A673 (cell line): ENCODE results near the gene RHOBTB3.

Experiments
- EZH2 ChIP-seq: fragments of 200-600 bp; sonication (generic); IDR thresholded peaks from 2 replicates; pipeline ENCODE4 v1.6.1; 2017; ENCODE audit warnings: borderline replicate concordance, low read depth, mild to moderate bottlenecking, mixed read lengths, antibody characterized with exemption, low read length; ENCODE audit not compliant: poor library complexity, severe bottlenecking
- TF ChIP-seq, protein P1 (sequence below): fragments of 300-800, 200-600 bp; sonication (generic); conservative IDR thresholded peaks from 2 replicates; pipeline ENCODE4 v1.5.1; 2017; ENCODE audit warnings: low read depth, mild to moderate bottlenecking, antibody characterized with exemption, low read length, moderate library complexity, mixed read lengths

DNA sequence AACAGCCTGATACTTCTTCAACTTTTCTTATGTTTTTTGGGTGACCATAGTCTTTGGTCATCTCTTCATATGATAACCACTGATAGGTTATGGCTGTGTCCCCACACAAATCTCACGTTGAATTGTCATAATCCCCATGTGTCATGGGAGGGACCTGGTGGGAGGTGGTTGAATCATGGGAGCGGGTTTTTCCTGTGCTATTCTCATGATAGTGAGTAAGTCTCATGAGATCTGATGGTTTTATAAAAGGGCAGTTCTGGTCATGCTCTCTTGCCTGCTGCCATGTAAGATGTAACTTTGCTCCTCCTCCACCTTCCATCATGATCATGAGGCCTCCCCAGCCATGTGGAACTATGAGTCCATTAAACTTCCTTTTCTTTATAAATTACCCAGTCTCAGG, 8.7 kb downstream of the RHOBTB3 start:
- TF ChIP-seq, protein P1, sequence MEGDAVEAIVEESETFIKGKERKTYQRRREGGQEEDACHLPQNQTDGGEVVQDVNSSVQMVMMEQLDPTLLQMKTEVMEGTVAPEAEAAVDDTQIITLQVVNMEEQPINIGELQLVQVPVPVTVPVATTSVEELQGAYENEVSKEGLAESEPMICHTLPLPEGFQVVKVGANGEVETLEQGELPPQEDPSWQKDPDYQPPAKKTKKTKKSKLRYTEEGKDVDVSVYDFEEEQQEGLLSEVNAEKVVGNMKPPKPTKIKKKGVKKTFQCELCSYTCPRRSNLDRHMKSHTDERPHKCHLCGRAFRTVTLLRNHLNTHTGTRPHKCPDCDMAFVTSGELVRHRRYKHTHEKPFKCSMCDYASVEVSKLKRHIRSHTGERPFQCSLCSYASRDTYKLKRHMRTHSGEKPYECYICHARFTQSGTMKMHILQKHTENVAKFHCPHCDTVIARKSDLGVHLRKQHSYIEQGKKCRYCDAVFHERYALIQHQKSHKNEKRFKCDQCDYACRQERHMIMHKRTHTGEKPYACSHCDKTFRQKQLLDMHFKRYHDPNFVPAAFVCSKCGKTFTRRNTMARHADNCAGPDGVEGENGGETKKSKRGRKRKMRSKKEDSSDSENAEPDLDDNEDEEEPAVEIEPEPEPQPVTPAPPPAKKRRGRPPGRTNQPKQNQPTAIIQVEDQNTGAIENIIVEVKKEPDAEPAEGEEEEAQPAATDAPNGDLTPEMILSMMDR: no peak
- TF ChIP-seq EZH2: no peak
